HG02678 (cell line): ENCODE data around the gene KLHL12.
"Not testable (repeated sequence)": the region's sequence is repeated elsewhere in the genome, so short reads cannot be mapped to it uniquely, and the experiment has no call there.

Experiments
- ATAC-seq: cut with Tn5 transposase; IDR thresholded peaks from one replicate; pipeline ENCODE4 v1.9.1; 2021; ENCODE audit warnings: mild to moderate bottlenecking, moderate library complexity; ENCODE audit not compliant: unreplicated experiment

The KLHL12 gene

GRCh38 chr1:202952099-202952498 lies 25.1 kb upstream of the KLHL12 start:
- no peak for ATAC-seq

- no peak for ATAC-seq
Observed at GRCh38 chr1:202951437-202951836, 24.4 kb upstream of the KLHL12 start.

DNA sequence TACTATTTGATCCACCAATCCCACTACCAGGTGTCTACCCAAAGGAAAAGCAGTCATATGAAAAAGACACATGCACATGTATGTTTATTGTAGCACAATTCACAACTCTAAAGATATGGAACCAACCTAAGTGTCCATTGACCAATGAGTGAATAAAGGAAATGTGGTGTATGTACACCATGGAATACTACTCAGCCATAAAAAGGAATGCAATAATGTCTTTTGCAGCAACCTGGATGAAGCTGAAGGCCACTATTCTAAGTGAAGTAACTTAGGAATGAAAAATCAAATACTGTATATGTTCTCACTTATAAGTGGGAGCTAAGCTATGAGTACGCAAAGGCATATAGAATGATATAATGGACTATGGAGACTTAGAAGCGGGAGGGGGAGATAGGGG lies 18.4 kb upstream of the KLHL12 start:
- ATAC-seq = no peak

DNA sequence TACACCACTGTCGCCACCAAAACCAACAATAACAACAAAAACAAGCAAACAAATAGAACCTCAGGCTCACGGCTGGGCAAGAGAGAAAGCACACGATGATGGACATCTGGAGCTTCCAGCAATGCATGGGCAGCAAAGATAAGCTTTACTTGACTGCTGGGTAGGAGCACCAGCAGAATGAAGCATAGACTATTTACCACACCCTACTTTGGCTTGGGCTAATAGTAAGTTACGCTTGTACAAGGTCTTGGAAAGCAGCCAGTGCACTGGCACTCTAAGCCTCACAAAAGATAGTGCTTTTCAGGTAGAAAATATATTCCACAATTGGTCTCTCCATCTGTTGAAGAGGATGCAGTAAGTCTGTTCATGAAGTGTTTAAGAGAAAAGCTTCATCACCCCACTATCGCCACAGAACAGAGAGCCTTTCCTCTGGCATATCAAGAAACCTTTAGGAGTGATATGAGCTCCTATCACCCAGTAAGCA lies 17.4 kb upstream of the KLHL12 start:
- ATAC-seq = no peak

DNA sequence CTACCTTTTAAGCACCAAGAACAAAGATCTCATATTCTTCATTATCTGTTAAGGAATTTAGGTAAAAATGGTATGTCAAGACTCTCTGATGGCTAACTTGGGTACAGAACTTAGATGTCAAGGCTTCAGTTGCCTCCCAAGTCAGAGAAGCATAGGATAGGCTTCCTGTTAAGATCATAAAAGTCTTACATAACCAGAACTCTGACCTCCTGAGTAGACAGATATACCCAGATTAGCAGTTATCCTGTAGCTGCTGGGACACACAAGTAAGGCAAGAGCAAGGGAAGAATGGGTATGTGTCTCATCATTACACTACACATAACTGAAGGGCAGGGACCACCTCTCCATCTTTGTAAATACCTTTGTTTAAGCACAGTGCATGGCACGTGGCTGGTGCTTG lies 15.4 kb upstream of the KLHL12 start:
- no peak for ATAC-seq

DNA sequence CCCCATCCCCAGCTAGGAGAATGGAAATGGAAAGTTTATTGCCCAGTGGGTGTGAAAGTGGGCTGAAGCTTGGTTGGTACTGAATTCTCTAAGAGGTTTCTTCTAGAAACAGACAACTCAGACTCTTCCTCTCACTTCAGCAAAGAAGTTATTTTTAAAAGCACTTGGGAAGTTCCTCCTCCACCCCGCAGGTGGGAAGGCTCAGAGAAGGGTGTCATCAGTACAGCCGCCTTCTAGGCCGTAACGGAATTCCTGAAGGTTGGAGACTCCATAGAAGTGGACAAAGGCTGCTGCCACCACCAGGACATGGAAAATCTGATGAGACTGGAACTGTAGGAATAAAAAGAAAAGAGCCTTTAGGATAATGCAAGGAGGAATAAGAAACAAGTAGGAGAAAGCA lies 14.3 kb upstream of the KLHL12 start:
- no peak for ATAC-seq

DNA sequence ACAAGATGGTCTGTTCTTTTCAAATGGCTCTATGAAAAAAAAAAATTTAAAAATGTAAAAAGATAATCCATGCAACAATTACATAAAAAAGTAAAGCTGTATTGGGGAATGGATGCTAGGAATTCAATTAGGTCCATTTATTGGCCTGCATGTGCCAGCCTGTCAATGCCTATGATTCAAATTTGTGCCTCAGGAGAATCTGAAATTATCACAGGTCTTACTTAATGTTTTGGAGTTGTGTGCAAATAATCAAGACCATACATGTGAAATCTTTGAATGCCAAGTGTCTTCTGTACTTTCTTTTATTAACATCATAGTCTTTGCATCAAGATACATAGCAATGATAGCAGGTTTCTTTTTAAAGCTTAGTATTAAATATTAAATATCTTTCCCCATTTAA lies 13.5 kb upstream of the KLHL12 start:
- ATAC-seq = no peak

DNA sequence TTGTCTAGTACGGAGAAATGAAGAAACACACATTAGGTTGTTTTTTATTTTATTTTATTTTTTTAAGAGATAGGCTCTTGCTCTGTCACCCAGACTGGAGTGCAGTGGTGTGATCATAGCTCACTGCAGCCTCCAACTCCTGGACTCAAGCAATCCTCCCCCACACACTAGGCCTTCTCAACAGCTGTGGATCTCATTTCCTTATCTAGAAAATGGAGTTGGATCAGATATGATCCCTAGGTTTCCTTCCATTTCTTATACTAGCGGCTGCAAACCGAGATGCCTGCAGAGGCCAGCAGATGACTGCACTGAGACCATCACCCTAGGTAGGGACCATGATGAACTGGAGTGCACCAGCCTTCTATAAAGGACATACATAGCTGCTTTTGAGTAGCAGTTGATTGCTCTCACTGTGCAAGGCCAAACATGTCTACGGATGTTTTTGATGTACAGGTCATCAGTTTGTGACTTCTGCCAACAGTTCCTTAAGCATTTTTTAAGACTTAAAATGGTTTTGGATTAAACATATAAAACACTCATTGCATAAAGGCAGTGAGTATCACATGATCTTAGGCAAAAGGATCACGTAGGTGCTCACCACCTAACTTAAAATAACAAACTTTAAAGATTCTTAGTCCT lies 11.4 kb upstream of the KLHL12 start:
- no peak for ATAC-seq

- not testable (repeated sequence) for ATAC-seq
Observed at GRCh38 chr1:202936409-202936808, 9.4 kb upstream of the KLHL12 start.

GRCh38 chr1:202935844-202936243 lies 8.8 kb upstream of the KLHL12 start:
- no peak for ATAC-seq

- ATAC-seq = no peak
Observed at GRCh38 chr1:202934755-202935154, 7.7 kb upstream of the KLHL12 start.

DNA sequence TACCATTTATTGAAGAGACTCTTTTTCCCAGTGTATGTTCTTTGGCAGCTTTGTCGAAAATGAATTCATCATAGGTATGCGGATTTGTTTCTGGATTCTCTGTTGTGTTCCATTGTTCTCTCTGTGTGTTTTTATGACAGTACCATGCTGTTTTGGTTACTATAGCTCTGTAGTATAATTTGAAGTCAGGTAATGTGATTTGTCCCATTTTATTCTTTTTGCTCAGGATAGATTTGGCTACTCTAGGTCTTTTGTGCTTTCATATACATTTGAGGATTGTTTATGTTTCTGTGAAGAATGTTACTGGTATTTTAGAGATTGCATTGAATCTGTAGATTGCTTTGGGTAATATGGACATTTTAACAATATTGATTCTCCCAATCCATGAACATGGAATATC lies 5.4 kb upstream of the KLHL12 start:
- no peak for ATAC-seq

DNA sequence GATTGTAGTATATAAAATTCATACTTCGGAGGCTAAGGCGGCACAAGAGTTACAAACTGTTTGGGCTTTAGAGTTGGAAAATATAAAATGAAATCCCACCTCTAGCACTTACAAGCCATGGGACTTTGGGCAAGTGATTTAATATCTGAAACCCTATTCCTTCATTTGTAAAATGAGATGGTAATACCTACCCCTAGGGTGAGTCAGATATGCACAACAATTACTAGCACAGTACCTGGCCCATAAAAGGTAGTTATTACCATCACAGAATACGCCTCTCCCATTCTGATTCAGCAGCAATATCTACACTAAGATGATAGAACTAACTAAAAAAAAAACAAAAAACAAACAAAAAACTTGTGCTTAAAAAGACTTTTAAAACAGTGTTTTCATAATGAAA lies 3.5 kb downstream of the KLHL12 start:
- no peak for ATAC-seq

GRCh38 chr1:202919615-202920014 lies 7.4 kb downstream of the KLHL12 start:
- ATAC-seq = no peak

DNA sequence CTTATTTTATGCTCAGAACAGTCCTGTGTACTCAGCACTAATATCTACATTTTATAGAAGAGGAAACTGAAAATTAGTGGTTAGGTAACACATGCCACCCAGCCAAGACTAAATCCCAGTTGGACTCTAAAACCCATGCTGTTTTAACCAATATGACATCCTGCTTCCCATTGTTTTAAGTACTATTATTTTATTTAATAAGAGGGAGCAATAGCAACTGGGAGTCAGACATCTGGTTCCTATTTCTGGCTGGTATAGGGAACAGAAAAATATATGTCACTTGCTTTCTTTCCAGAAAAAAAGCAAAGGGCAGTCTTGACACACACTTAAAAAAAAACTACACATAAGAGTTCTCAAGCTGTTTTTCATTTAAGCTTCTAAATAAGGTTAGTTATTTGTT lies 11.9 kb downstream of the KLHL12 start:
- no peak for ATAC-seq

- not testable (repeated sequence) for ATAC-seq
Observed at GRCh38 chr1:202912476-202912875, 14.6 kb downstream of the KLHL12 start.

GRCh38 chr1:202909494-202909893 lies 17.5 kb downstream of the KLHL12 start:
- no peak for ATAC-seq

DNA sequence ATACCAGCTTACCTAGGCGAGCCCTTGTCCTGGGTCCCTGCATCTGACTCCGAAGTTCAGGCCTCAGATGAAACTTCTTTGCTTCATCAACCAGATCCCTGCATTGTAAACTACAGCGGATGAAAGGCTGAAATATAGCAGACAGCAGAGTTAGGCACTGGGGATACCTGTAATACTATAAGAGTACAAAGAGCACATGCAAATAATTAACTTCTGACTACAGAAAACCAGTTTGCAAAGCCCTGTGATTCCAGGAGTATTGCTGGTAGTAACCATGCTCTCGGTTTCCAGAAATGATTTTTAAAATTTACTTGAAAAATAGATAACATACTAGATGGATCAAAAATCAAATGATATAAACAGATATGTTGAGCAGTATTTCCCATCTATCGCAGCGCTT lies 18.0 kb downstream of the KLHL12 start:
- ATAC-seq = no peak

DNA sequence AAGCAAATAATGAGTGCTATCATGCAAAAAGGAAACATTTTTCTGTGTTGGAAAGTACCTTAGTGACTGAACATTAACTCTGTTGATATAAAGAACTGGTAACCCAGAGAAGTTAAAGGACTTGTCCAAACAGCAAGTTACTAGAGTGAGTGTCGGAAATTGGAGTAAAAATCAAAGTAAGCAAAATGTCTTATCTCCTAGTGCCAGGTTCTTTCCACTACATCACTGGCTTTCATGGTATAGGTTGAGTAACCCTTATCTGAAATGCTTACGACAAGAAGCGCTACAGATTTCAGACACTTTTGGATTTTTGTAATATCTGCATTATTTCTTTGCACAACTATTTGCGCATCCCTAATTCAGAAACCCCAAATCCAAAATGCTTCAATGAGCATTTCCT lies 21.7 kb downstream of the KLHL12 start:
- ATAC-seq = no peak

DNA sequence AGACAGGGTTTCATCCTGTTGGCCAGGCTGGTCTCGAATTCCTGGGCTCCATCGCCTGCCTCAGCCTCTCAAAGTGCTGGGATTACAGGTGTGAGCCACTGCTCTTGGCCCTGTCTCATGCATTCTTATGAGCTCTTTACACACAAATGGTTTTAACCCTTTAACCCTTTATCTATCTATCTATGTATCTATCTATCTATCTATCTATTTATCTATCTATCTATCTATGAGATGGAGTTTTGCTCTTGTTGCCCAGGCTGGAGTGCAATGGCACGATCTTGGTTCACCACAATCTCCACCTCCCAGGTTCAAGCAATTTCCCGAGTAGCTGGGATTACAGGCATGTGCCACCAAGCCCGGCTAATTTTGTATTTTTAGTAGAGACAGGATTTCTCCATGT lies 23.2 kb downstream of the KLHL12 start:
- ATAC-seq = not testable (repeated sequence)

DNA sequence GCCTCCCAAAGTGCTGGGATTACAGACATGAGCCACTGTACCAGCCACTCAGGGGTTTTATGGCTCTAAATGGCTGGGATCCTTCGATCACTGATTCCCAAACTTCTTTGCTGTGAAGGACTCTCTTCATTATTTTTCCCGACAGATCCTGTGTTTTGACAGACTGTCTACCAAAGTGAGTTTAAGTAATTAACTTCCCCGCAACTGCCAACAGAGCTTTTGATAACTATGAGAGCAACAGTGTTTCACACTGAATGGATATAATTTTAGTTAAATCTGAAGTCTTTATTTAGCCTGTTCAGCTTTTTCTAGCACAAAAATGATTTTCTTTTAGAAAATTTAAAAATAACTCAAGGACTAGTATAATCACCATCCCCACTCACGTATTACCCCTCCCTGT lies 25.5 kb downstream of the KLHL12 start:
- no peak for ATAC-seq

GRCh38 chr1:202892501-202892900 lies 34.5 kb downstream of the KLHL12 start:
- ATAC-seq = no peak

DNA sequence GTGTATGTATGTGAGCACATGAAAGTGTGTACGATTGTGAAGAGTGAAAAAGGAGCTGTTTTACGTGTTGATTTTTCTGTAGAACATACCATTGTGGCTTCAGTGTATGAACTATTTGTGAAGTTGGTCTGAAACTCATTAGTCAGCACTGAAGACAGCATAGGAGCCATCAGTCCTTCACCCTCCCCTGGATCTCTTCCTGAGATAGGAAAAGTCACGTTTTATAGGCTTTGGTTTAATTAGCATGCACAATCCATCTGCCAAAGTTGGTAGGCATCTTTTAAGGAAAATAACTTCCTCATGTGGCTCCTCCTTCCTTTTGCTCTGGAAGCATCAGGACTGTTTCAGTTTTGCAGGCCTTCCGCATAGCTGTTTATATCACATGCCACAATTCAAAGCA lies 36.6 kb downstream of the KLHL12 start:
- no peak for ATAC-seq
